ENCODE measurements around the gene ID3.
"Not testable (repeated sequence)": the region's sequence is repeated elsewhere in the genome, so short reads cannot be mapped to it uniquely, and the experiment has no call there.

ID3 gene

GRCh38 chr1:23590058-23590783 is 30.9 kb upstream of the ID3 start:
- CTCF ChIA-PET = interaction anchor here (0.6 to 4.0 kb wide), 9 partner anchors 10 to 93 kb away, joined by 3 to 26 read pairs (median 3); no protein-coding TSS in a partner anchor
- TF ChIP-seq CTCF (IDR thresholded peaks at IDR 0.05; ENCODE audit: control extremely low read depth, extremely low read depth, low read depth, missing control alignments) = no peak
- peak; percentile 72 for DNase-seq (ENCODE audit: extremely low spot score)
- POLR2A ChIA-PET = interaction anchor here (0.6 to 1.3 kb wide), 2 partner anchors 13 to 31 kb away, joined by 7 to 11 read pairs; partner anchors contain the start of gene ID3

- DNase-seq (ENCODE audit: extremely low spot score) = no peak
- ChIA-PET POLR2A (interaction anchor here (1.3 kb wide), 1 partner anchor 30 kb away, joined by 7 read pairs; the partner anchor contains the start of gene ID3), CTCF (interaction anchor here (0.8 to 4.0 kb wide), 5 partner anchors 10 to 48 kb away, joined by 3 to 26 read pairs (median 18); no protein-coding TSS in a partner anchor)
- no peak for TF ChIP-seq CTCF (IDR thresholded peaks at IDR 0.05; ENCODE audit: control extremely low read depth, extremely low read depth, low read depth, missing control alignments)
Observed at GRCh38 chr1:23589585-23589986, 30.3 kb upstream of the ID3 start.

DNA sequence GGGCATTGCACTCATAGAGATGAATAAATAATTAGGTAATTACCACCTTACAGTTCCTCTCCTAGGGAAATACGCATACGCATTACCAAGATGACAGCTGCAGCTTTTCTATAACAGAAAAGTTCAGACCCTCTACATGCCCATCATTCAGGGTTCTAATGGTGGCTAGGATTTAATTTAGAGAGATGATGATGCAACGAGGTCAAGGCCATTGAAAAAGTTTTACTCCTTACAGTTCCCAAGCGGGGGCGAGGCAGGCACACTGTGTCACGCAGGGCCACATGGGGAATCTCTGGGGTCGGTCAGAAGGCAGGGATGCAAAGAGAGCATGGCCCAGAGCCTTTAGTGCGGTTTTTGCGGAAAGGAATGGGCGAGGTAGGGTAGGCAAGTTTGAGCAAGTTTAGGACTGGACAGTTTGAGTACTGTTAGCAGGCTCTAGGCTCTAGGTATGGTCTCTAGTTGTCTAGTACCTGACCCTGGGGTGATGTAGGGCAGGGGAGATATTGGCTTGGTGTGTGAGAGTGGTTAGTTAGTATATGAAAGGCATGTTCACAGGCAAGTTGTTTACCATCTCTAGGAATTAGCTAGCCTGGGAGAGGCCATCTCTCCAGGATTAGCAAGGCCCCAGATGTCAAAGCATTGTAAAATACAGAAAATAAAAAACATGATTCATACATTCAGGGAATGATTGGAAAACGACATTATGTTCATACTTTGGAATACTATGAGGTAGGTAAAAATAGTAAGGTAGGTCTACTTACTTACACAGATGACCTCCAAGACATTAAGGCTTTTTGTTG is 29.6 kb upstream of the ID3 start:
- CTCF ChIA-PET = interaction anchor here (1.2 to 3.9 kb wide), 2 partner anchors 46 to 49 kb away, joined by 5 to 18 read pairs; no protein-coding TSS in a partner anchor
- DNase-seq (ENCODE audit: extremely low spot score) = no peak
- POLR2A ChIA-PET = no interaction called here
- no peak for TF ChIP-seq CTCF (IDR thresholded peaks at IDR 0.05; ENCODE audit: control extremely low read depth, extremely low read depth, low read depth, missing control alignments)

GRCh38 chr1:23585321-23586022 is 26.2 kb upstream of the ID3 start:
- ChIA-PET POLR2A (no interaction called here), CTCF (interaction anchor here (0.6 to 2.8 kb wide), 6 partner anchors 8 to 88 kb away, joined by 3 to 7 read pairs (median 5); no protein-coding TSS in a partner anchor)
- DNase-seq (ENCODE audit: extremely low spot score) = no peak
- no peak for TF ChIP-seq CTCF (IDR thresholded peaks at IDR 0.05; ENCODE audit: control extremely low read depth, extremely low read depth, low read depth, missing control alignments)

DNA sequence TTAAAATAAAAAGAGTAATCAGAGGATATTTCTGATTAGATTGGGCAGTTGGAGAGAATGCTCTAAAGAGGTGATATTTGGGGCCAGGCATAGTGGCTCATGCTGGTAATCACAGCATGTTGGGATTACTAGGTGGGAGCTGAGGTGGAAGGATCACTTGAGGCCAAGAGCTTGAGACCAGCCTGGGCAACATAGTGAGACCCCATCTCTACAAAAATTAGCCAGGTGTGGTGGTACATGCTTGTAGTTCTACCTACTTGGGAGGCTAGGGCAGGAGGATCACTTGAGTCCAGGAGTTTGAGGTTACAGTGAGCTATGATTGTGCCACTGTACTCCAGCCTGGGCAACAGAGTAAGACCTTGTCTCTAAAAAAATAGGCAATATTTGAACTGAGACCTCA is 24.4 kb upstream of the ID3 start:
- CTCF ChIA-PET = interaction anchor here (1.3 to 2.8 kb wide), 5 partner anchors 11 to 52 kb away, joined by 3 to 7 read pairs (median 4); no protein-coding TSS in a partner anchor
- DNase-seq (ENCODE audit: extremely low spot score); POLR2A ChIA-PET: not testable (repeated sequence)

DNA sequence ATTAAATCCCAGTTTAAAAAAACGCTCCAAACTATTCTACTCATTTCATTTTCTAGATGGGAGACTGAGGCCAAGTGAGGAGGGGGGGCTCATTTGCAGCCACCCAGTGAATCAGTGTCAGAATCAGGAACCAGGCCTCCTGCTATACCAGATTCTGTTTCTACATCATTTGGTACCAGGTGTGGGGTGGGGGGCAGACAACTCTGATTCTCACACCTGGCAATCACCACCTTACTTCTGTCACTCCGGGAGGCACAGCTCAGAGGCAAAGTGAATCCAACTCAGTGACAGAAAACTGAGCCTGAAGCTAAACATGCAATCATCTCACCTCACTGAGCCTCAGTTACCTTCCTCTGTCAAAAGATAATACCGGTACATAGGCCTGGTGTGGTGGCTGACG is 23.5 kb upstream of the ID3 start:
- POLR2A ChIA-PET = no interaction called here

More for the DNA sequence above, 23.5 kb upstream of the ID3 start:
- CTCF ChIA-PET = interaction anchor here (1.0 to 1.8 kb wide), 3 partner anchors 12 to 54 kb away, joined by 3 to 4 read pairs (median 4); no protein-coding TSS in a partner anchor
- TF ChIP-seq CTCF (IDR thresholded peaks at IDR 0.05; ENCODE audit: control extremely low read depth, extremely low read depth, low read depth, missing control alignments) = no peak
- DNase-seq (ENCODE audit: extremely low spot score) = no peak
